GM21825 (cell line): ENCODE measurements around the gene EMD.

Experiments
- ATAC-seq: cut with Tn5 transposase; IDR thresholded peaks from one replicate; pipeline ENCODE4 v1.9.1; 2021; ENCODE audit warnings: mild to moderate bottlenecking, moderate library complexity; ENCODE audit not compliant: unreplicated experiment

Gene EMD

DNA sequence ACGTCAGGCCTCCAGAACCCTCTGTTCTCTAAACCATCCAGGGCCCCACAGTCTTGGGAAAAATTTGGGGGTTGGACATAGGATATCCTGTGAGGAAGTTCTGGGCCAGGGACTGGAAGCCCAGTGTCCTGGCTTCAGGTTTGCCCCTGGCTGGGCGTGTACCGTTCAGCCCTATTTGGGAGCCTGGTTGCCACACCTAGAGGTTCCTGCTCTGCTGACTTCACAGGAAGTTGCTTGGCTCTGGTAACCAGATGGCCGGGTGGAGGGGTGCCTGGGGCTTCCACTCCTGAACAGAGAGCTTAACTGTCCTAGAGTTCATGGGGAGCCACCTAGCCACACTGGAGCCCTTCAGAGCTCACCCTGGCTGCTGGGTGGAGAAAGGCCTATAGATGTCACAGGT, 33.4 kb downstream of the EMD start:
- no peak for ATAC-seq

DNA sequence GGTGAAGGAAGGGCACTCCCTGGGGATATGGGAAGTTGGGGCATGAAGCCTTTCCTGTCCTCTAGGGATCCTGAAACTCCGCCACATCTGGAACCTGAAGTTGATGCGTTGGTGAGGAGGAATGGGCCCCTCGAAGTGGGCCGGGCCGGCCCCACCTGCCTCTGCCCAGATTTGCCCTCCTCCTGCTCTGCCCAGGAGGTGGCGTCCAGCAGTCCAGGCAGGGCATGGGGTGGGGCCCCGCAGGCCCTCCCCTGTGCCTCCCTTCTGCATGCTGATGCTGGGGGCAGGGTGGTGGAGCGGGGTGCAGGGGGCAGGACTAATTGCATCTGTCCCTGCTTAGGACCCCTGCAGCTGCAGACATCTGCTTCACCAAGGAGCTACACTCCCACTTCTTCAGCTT, 34.0 kb downstream of the EMD start:
- no peak for ATAC-seq

DNA sequence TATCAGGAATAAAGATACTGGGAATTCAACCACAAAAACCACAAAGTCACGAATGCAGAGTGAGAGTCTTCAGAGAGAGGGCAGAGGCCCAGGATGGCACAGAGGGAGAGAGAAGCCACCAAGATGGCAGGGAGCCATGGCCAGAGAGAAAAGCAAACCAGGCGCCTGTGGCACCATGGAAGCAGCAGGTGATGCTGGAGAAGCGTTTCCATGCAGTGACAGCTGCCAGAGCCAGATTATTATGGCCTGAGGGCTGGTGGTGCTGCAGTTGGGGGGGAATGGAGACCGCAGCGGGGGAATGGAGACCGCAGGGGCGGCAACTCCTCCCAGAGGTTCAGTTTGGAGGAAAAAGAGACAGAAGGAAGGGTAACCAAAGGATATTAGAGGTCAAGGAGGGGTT, 38.1 kb downstream of the EMD start:
- no peak for ATAC-seq

DNA sequence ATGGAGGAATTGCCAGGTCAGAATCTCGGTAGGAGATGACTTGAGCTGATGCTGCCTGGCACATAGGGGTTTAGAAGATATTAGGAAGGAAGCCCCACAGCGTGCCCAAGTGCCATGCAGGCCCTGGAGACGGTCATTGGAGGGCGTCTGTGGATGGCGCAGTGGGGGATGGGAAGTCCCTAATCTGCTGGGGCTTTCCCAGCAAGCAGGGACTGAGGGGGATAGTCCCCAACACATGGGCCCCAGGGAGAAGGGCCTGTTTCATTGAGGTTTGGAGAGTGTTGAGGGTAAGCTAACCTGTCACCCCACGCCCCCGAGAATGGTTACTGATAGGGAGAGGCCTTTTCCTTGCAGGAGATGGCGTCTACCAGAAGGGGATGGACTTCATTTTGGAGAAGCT, 40.1 kb downstream of the EMD start:
- no peak for ATAC-seq

DNA sequence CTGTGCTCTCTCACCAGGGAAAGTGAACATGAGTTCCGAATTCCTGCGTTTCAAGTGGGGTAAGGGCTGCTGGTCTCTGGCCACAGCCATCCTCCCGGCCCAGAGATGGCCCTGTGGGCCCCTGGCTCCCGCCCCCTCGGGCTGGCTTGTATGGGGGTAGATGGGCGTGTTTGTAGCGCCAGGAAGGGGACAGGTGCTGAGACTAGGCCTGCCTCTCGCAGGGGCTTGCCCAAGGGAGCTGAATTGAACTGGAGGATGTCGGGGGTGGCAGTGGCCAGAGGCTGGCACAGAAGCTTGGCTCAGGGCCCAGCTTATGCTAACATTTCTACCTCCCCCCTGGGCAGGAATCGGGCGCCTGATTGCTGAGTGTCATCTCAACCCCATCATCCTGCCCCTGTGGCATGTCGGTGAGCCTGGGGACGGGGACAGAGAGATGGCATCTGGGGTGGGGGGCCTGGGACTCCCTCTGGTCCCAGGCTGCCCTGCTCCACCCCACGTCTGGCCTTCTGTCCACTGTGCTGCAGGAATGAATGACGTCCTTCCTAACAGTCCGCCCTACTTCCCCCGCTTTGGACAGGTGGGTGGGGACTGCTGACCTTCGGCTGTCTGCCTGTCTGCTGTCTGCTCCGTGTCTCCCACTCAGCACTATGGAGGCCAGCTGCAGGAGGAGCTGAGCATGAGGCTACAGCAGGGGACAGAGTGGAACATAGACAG, 40.8 kb downstream of the EMD start:
- no peak for ATAC-seq

DNA sequence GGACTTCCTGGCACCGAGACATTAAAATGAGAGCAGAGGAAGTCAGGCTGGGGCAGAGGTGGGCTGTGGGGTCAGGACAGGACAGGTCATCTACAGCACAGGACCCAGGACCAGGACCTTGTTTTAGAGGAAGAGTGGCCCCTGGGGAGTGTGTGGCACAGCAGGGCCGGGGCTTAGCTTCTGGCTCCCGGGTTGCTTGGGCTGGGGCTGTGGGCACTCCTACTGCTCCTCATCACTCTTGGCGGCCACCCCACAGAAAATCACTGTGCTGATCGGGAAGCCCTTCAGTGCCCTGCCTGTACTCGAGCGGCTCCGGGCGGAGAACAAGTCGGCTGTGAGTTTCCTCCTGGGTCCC, 41.3 kb downstream of the EMD start:
- ATAC-seq = no peak

DNA sequence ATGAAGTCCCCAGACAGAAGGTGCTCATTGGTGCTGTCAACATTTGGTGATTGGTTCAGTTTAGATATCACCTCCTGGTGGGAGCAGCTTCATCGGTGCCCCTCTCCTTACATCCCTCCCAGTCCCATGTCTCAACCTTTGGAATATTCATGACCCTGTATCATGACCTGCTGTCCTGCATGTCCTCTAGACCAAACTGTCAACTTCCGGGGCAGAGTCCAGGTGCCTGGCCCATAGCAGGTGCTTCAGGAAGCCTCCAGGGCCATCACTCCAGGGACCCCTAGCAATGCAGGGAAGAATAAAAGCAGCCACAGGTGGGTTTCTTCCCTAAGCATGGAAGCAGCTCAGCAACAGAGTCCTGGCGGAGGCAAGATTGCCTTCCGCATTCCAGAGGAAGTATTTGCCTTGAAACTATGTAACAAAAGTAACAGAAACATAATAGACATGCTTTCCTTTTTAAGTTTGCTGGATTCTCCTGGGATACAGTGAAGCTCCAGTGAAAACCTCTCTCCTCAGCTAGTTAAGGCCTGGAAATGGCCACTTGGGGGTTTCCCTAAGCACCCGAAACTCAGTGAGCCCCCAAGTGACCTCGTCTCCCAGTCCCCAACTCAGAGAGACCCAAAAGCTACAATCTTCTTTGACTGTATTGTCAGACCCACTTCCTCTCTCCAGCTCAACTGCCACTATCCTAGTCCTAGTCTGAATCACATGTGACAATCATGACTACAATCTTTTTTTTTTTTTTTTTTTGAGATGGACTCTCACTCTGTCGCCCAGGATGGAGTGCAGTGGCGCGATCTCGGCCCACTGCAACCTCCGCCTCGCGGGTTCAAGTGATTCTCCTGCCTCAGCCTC, 48.0 kb downstream of the EMD start:
- no peak for ATAC-seq

DNA sequence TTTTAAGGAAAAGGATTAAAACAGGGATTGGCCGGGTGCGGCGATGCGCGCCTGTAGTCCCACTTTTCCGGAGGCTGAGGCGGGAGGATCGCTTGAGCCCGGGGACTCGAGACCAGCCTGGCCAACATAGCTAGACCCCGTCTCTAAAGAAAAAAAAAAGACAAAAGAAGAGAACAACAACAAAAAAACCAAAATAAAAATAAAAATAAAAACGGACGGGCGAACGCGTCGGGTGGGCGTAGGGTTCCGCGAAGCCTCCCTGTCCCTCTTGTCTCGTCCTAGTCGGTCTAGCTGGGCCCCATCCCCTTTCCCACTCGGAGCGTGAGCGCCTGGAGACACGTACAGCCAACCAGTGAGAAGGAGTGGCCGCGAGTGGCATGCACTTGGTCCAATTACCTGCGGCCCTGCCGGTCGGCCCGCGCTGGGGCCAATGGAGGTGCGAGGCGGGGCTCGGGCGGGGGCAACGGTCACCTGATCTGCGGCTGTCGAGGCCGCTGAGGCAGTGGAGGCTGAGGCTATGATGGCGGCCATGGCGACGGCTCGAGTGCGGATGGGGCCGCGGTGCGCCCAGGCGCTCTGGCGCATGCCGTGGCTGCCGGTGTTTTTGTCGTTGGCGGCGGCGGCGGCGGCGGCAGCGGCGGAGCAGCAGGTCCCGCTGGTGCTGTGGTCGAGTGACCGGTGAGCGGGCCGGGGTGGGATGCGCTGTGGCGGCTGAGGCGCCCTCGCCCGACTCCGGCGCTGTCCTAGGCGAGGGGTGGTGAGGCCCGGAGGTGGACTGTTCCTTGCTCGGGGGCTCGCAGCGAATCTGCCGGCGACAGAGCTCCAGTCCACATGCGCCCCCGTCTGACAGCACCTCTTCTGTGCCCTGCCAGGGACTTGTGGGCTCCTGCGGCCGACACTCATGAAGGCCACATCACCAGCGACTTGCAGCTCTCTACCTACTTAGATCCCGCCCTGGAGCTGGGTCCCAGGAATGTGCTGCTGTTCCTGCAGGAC, 49.4 kb downstream of the EMD start, which contains the start of gene ATP6AP1:
Gene ATP6AP1 (plus strand): TSS at position 502 of the 996 bp plus-strand sequence. CDS start 16 bp downstream, at position 518.
- ATAC-seq = peak; percentile 96

DNA sequence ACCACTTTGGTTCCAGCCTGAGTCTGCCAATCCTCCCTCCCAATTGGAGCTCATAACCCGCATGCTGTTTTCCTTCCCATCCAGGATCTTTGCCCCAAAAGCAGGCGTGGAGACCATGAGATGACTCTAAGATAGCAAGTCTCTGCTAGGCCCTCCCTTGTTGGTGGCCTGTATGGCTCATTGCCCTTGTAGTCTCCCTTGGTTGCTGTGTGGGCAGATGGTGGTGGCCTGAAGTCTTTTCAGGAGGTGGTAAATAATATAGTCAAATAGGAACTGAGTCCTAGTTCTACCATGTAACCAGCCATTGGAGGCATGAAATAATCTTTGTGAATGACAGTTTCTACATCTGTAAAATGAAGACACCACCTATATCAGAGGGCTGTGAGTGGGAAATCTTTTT, 50.6 kb downstream of the EMD start:
- ATAC-seq = no peak

DNA sequence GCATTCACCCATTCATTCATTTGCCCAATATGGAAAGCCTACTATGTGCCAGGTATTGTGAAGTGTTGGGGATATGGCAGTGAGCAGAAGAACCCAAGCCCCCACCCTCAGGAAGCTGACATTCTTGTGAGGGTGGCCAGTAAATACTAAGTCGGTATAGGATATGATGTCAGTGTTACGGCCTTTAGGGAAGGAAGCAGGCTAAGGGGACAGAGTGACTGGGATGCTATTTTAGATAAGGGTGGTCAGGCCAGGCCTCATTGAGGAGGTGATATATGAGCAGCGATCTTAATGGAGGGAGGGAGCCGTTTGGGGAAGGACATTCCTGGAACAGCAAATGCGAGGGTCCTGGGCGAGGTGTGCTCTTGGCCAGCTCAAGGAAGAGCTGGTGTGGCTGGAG, 51.4 kb downstream of the EMD start:
- no peak for ATAC-seq

DNA sequence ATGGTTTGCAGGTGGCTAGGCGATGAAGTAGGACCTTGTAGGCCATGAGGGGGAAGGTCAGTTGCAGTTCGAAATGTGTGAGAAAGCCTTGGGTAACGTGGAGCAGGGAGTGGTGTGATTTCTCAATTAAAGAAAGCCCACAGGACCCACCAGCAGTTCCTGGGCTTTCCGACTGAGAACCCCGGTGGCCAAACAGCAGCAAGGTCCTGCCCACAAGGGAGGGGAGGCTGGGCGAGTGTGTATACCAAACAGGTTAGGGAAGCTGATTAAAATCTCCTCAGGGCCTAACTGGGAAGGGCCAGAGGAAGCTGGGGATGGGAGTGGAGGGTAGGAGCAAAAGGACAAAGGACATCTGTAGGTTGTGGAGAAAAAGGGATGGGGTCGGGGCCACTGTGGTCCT, 51.8 kb downstream of the EMD start:
- no peak for ATAC-seq
